HG03354 (cell line): Measurements from ENCODE around the gene PRAC2.

Experiments
- ATAC-seq: cut with Tn5 transposase; IDR thresholded peaks from one replicate; pipeline ENCODE4 v1.9.1; 2021; ENCODE audit warnings: mild to moderate bottlenecking; ENCODE audit not compliant: unreplicated experiment, poor library complexity, severe bottlenecking

The PRAC2 gene

GRCh38 chr17:48732688-48733629 lies 10.0 kb downstream of the PRAC2 start:
- ATAC-seq: no peak

GRCh38 chr17:48733632-48734328 lies 10.8 kb downstream of the PRAC2 start:
- no peak for ATAC-seq

- ATAC-seq: no peak
Observed at GRCh38 chr17:48734333-48735061, 11.5 kb downstream of the PRAC2 start.

DNA sequence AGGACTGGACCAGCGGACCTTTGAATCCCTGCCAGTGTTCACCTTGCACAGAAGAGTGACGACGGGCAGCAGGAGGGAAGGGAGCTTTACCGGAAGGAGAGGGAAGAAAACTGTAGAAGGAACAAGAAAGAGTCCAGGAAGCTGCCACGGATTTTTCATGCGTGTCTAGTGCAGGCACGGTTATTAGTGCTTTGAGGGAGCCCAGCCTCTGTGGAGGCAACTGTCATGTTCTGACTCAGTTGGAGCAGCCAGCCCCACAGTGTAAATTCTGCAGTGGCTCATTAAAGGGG lies 12.0 kb downstream of the PRAC2 start:
- no peak for ATAC-seq

GRCh38 chr17:48737330-48738043 lies 14.5 kb downstream of the PRAC2 start:
- ATAC-seq: no peak

GRCh38 chr17:48738424-48738802 lies 15.4 kb downstream of the PRAC2 start:
- no peak for ATAC-seq

- no peak for ATAC-seq
Observed at GRCh38 chr17:48738803-48739526, 16.0 kb downstream of the PRAC2 start.

GRCh38 chr17:48740537-48740936 lies 17.6 kb downstream of the PRAC2 start:
- no peak for ATAC-seq

GRCh38 chr17:48745381-48746275 lies 22.6 kb downstream of the PRAC2 start:
- ATAC-seq: no peak

GRCh38 chr17:48746916-48747444 lies 24.0 kb downstream of the PRAC2 start:
- no peak for ATAC-seq

DNA sequence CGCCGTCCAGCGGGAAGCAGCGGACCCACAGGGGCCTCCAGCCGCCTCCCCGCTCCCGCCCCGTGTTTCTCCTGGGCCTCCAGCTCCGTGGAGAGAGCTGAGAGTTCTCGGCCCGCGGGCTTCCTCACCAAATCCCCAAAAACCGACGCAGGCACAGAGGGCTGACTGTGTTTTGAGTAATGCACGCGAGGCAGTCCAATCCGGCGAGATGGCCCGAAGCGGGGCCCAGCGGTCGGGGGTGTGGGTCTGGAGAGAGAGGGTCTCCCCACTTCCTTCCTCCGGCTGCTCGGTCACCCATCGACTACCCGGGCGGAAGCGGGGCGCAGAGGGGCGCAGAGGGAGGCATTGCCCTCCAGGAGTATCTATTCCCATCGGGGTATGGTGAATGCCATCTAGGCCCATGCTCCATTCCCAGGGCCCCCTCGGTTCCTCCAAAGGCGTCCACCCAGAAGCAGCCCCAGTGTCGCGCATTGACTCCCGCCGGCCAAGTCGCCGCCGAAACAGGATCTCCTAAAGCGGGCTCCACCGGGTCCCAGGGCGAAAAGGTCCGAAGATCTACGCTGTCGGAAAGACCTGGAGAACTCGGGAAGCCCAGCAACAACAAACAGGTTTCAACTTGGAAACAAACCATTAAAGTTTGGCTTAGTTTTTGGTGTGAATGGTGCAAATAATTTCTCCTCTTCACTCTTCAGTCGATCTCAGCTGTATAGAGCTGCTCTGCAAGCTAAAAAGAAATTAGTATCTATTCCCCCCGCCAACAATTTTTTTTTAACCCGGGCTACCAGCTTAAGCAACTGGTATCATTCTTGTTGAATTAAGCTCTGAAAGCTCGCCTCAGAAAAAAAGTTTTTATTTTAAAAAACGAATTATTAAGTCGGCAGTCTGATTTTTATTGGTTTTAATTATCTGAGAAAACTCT lies 24.7 kb downstream of the PRAC2 start:
- no peak for ATAC-seq

DNA sequence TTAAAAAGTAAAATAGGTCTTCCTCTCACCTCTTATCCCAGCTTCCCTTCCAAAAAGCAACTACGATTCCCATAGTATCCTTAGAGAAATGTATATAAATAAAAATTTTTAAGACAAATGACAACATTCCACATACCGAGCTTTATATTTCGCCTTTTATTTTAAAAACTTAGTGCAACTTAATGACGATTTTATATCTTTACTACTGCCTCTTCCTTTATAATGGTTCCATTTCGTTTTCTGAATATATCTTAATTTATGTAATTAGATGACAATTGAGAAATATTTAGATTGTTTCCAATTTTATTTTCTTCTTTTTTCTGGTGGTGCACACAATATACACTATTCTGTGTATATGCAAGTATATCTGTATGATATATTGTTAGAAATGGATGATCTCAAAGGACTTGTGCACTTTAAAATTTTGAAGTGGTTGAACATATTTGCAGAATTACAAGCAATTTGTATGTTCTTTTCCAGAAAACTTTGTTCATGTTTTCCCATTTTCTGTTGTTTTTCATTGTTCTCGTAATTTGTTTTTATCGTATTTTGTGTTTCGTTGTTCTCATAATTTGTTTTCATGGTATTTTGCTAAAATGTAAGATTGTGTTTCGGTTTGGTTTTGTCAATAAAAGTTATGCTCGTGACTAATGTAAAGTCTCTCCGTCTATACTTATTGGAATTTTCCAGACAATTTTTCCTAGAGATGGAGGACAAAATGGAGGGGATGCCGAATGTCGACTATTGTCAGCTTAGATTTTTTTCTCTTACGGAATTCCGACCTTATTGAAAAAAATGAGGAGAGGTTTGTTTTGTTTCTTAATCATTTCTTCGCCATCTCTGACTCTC lies 26.0 kb downstream of the PRAC2 start:
- no peak for ATAC-seq

DNA sequence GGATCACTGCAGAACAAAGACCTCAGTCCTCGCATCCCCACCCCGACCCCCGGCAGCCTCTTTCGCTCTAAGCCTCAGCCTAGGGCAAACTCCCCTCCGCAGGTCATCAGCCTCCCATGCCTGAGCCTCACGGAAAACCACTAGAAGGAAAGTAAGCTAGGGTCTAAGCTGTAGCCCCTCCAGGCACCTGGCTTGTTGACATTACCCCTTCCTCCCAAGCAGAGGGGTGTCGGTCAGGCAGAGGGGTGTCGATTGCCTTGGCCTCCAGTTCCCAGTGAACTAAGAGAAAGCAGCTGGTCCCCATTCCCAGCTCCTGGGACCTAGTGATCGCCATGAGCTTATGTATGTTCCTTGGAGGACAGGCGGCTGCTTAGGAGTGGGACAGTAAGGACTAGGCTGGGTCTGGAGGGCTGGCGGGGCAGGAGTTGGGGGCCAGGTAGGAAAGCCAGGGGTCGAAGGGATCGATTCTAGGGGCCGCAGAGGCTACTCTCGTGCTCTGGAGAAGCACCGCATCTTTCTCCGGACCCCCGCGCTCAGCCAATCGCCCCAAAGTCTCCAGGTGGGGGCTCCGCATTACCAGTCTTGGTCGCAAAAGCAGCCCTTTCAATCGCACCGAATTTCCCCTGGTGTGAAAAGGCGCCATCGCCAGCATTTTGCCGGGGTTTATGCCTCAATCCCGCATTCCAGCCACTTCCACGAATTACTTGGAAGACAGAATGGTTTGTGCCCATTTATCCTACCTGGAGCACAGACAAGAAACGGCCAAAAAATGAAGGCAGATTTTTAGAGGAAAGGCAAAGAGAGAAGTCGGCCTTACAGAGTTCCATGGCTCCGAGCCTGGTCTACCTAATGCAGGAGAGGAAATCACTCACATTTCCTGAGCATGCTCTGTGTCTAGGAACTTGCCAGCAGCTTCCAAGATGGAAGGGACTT lies 26.9 kb downstream of the PRAC2 start:
- ATAC-seq: no peak

GRCh38 chr17:48751172-48751571 lies 28.2 kb downstream of the PRAC2 start:
- no peak for ATAC-seq

- no peak for ATAC-seq
Observed at GRCh38 chr17:48751733-48752398, 28.9 kb downstream of the PRAC2 start.
